HEK293T (cell line): ENCODE data around the gene HIGD1A.

Experiments
- ARNT ChIP-seq: fragments of 450-650 bp; IDR thresholded peaks from 2 replicates; pipeline ENCODE4 v1.6.1; 2017; ENCODE audit warnings: mild to moderate bottlenecking
- BHLHE40 ChIP-seq: fragments of 450-650 bp; IDR thresholded peaks from 2 replicates; pipeline ENCODE4 v1.6.1; 2016; ENCODE audit warnings: mild to moderate bottlenecking, moderate library complexity, borderline replicate concordance
- CTBP1 ChIP-seq: fragments of 450-650 bp; IDR thresholded peaks from 2 replicates; pipeline ENCODE4 v1.6.1; 2016; ENCODE audit warnings: borderline replicate concordance
- ELF4 ChIP-seq: fragments of 450-650 bp; IDR thresholded peaks from 2 replicates; pipeline ENCODE4 v1.6.1; 2017; ENCODE audit warnings: antibody characterized with exemption
- FOXK2 ChIP-seq: fragments of 450-650 bp; IDR thresholded peaks from 2 replicates; pipeline ENCODE4 v1.6.1; 2016; ENCODE audit warnings: mild to moderate bottlenecking
- FOXM1 ChIP-seq: fragments of 450-650 bp; IDR thresholded peaks from 2 replicates; pipeline ENCODE4 v1.6.1; 2017; ENCODE audit warnings: mild to moderate bottlenecking, borderline replicate concordance
- HDGF ChIP-seq: fragments of 450-650 bp; IDR thresholded peaks from 2 replicates; pipeline ENCODE4 v1.6.1; 2017; ENCODE audit warnings: antibody characterized with exemption, borderline replicate concordance
- LEF1 ChIP-seq: fragments of 450-650 bp; IDR thresholded peaks from 2 replicates; pipeline ENCODE4 v1.6.1; 2017; ENCODE audit warnings: mild to moderate bottlenecking, borderline replicate concordance
- NFRKB ChIP-seq: fragments of 450-650 bp; IDR thresholded peaks from 2 replicates; pipeline ENCODE4 v1.6.1; 2016; ENCODE audit warnings: mild to moderate bottlenecking, moderate library complexity
- PKNOX1 ChIP-seq: fragments of 450-650 bp; IDR thresholded peaks from 2 replicates; pipeline ENCODE4 v1.6.1; 2016
- SP1 ChIP-seq: fragments of 450-650 bp; IDR thresholded peaks from 2 replicates; pipeline ENCODE4 v1.6.1; 2017
- SUZ12 ChIP-seq: fragments of 450-650 bp; IDR thresholded peaks from 2 replicates; pipeline ENCODE4 v1.6.1; 2016; ENCODE audit warnings: mild to moderate bottlenecking

GRCh38 chr3:42799376-42799775 is 4.9 kb downstream of the HIGD1A start:
- TF ChIP-seq FOXM1 (no peak), FOXK2 (no peak), ARNT (no peak), PKNOX1 (no peak), HDGF (no peak), CTBP1 (no peak), BHLHE40 (no peak), SUZ12 (no peak), LEF1 (no peak), SP1 (no peak), NFRKB (no peak), ELF4 (no peak)
